ENCODE measurements around the gene FZD8.

GRCh38 chr10:35667270-35667889, 25.3 kb upstream of the FZD8 start:
- TF ChIP-seq EZH2 (IDR thresholded peaks at IDR 0.05; ENCODE audit: insufficient read depth, poor library complexity, severe bottlenecking) = no peak
- TF ChIP-seq EZH2phosphoT487 (IDR thresholded peaks at IDR 0.05; ENCODE audit: insufficient read depth, low read depth) = no peak

Measured in GM23248 (cell line).